ENCODE results near the gene H3-3A. TPM values are rescaled to one million over a fixed set of nuclear protein-coding genes. Genes with fewer than 3 reads are reported as not detected.

The H3-3A gene
- 100 to 1,000 TPM; 631 to 870 (median 684) TPM for polyA plus RNA-seq (ENCODE audit: insufficient read length in 10 of 10)
- long read RNA-seq, donor 1, transcript H3F3A-203 (4 exons, 1,088 nt), result major isoform, 366 of 549 reads
- long read RNA-seq, donor 1, transcript H3F3A-202 (3 exons, 1,863 nt), result minor isoform, 6 of 549 reads
- long read RNA-seq, donor 1, transcript H3F3A-201 (3 exons, 1,308 nt), result minor isoform, 29 of 549 reads
- long read RNA-seq, donor 1, partial matches to known transcripts, result 139 of 549 reads
- long read RNA-seq, donor 1, other reads (novel, unspliced or antisense), result 8 of 549 reads
- long read RNA-seq, donor 2, transcript H3F3A-202 (3 exons, 1,863 nt), result minor isoform, 8 of 541 reads
- long read RNA-seq, donor 2, transcript H3F3A-201 (3 exons, 1,308 nt), result minor isoform, 24 of 541 reads
- long read RNA-seq, donor 2, transcript H3F3A-203 (4 exons, 1,088 nt), result major isoform, 315 of 541 reads
- long read RNA-seq, donor 2, partial matches to known transcripts, result 185 of 541 reads
- long read RNA-seq, donor 2, other reads (novel, unspliced or antisense), result 9 of 541 reads
- long read RNA-seq, donor 3, partial matches to known transcripts, result 0 of 1 reads
- long read RNA-seq, donor 3, other reads (novel, unspliced or antisense), result 0 of 1 reads
- long read RNA-seq, donor 4, transcript H3F3A-203 (4 exons, 1,088 nt), result major isoform, 177 of 267 reads
- long read RNA-seq, donor 4, transcript H3F3A-201 (3 exons, 1,308 nt), result minor isoform, 11 of 267 reads
- long read RNA-seq, donor 4, partial matches to known transcripts, result 69 of 267 reads
- long read RNA-seq, donor 4, other reads (novel, unspliced or antisense), result 7 of 267 reads
- long read RNA-seq, donor 5, transcript H3F3A-202 (3 exons, 1,863 nt), result minor isoform, 20 of 1,197 reads
- long read RNA-seq, donor 5, transcript H3F3A-201 (3 exons, 1,308 nt), result minor isoform, 57 of 1,197 reads
- long read RNA-seq, donor 5, transcript H3F3A-203 (4 exons, 1,088 nt), result major isoform, 662 of 1,197 reads
- long read RNA-seq, donor 5, partial matches to known transcripts, result 422 of 1,197 reads
- long read RNA-seq, donor 5, other reads (novel, unspliced or antisense), result 36 of 1,197 reads
- long read RNA-seq, donor 6, transcript H3F3A-203 (4 exons, 1,088 nt), result major isoform, 337 of 592 reads
- long read RNA-seq, donor 6, transcript H3F3A-202 (3 exons, 1,863 nt), result minor isoform, 11 of 592 reads
- long read RNA-seq, donor 6, transcript H3F3A-201 (3 exons, 1,308 nt), result minor isoform, 35 of 592 reads
- long read RNA-seq, donor 6, partial matches to known transcripts, result 189 of 592 reads
- long read RNA-seq, donor 6, other reads (novel, unspliced or antisense), result 19 of 592 reads
- long read RNA-seq, donor 7, transcript H3F3A-202 (3 exons, 1,863 nt), result minor isoform, 6 of 270 reads
- long read RNA-seq, donor 7, transcript H3F3A-203 (4 exons, 1,088 nt), result major isoform, 191 of 270 reads
- long read RNA-seq, donor 7, partial matches to known transcripts, result 63 of 270 reads
- long read RNA-seq, donor 7, other reads (novel, unspliced or antisense), result 6 of 270 reads
- long read RNA-seq, donor 8, transcript H3F3A-202 (3 exons, 1,863 nt), result minor isoform, 12 of 661 reads
- long read RNA-seq, donor 8, transcript H3F3A-203 (4 exons, 1,088 nt), result major isoform, 340 of 661 reads
- long read RNA-seq, donor 8, transcript H3F3A-201 (3 exons, 1,308 nt), result minor isoform, 27 of 661 reads
- long read RNA-seq, donor 8, partial matches to known transcripts, result 272 of 661 reads
- long read RNA-seq, donor 8, other reads (novel, unspliced or antisense), result 10 of 661 reads
- long read RNA-seq, donor 9, transcript H3F3A-203 (4 exons, 1,088 nt), result major isoform, 49 of 89 reads
- long read RNA-seq, donor 9, partial matches to known transcripts, result 35 of 89 reads
- long read RNA-seq, donor 9, other reads (novel, unspliced or antisense), result 0 of 89 reads

- peak; percentile 95 to 98 (median 97) for DNase-seq
Observed at GRCh38 chr1:226062558-226063223, at the start of gene H3-3A. TSS of gene H3-3A (plus strand) at chr1:226062716. CDS start at chr1:226064352, 1,636 bp downstream.

- no peak for DNase-seq
Observed at GRCh38 chr1:226017070-226017469, 45.4 kb upstream of the H3-3A start.

GRCh38 chr1:226019572-226019971 is 42.9 kb upstream of the H3-3A start:
- no peak for DNase-seq

- no peak for DNase-seq
Observed at GRCh38 chr1:226021401-226021800, 41.1 kb upstream of the H3-3A start.

GRCh38 chr1:226021801-226022200 is 40.7 kb upstream of the H3-3A start:
- DNase-seq, result no peak

- no peak for DNase-seq
Observed at GRCh38 chr1:226023735-226024134, 38.8 kb upstream of the H3-3A start.

- no peak for DNase-seq
Observed at GRCh38 chr1:226026833-226027232, 35.7 kb upstream of the H3-3A start.

GRCh38 chr1:226027538-226028217 is 34.8 kb upstream of the H3-3A start:
- DNase-seq, result no peak

- peak in 1 of 3 donors; percentile 14 for DNase-seq
Observed at GRCh38 chr1:226029093-226029496, 33.4 kb upstream of the H3-3A start.

- no peak for DNase-seq
Observed at GRCh38 chr1:226029568-226030225, 32.8 kb upstream of the H3-3A start.

- peak in 2 of 3 donors; percentile 10 to 33 for DNase-seq
Observed at GRCh38 chr1:226033582-226033981, 28.9 kb upstream of the H3-3A start.

GRCh38 chr1:226033991-226034390 is 28.5 kb upstream of the H3-3A start:
- no peak for DNase-seq

GRCh38 chr1:226034482-226034881 is 28.0 kb upstream of the H3-3A start:
- peak; percentile 71 to 82 (median 78) for DNase-seq

GRCh38 chr1:226035915-226036314 is 26.6 kb upstream of the H3-3A start:
- no peak for DNase-seq

- DNase-seq, result no peak
Observed at GRCh38 chr1:226038661-226039060, 23.9 kb upstream of the H3-3A start.

- no peak for DNase-seq
Observed at GRCh38 chr1:226041419-226041818, 21.1 kb upstream of the H3-3A start.

- no peak for DNase-seq
Observed at GRCh38 chr1:226044514-226045101, 17.9 kb upstream of the H3-3A start.

GRCh38 chr1:226046240-226046639 is 16.3 kb upstream of the H3-3A start:
- no peak for DNase-seq
